H7 (cell line): ENCODE results near the gene ENTPD1. TPM values are rescaled to one million over a fixed set of nuclear protein-coding genes. Genes with fewer than 3 reads are reported as not detected.
"Not testable (repeated sequence)": the region's sequence is repeated elsewhere in the genome, so short reads cannot be mapped to it uniquely, and the experiment has no call there.

Experiments used
- DNase-seq: peaks from one replicate; pipeline ENCODE4 v3.0.0; 2012
- H3K27me3 ChIP-seq: 2 replicates; pipeline ENCODE4 v1.6.0; 2011; ENCODE audit warnings: mild to moderate bottlenecking, low read length; ENCODE audit not compliant: control insufficient read depth, insufficient read depth
- H3K36me3 ChIP-seq: replicated peaks from 2 replicates; pipeline ENCODE4 v1.5.1; 2011; ENCODE audit warnings: low read length; ENCODE audit not compliant: control insufficient read depth, insufficient read depth
- H3K4me3 ChIP-seq: 2 replicates; pipeline ENCODE4 v1.5.1; 2011; ENCODE audit warnings: low read depth, mild to moderate bottlenecking, control low read depth, low read length, moderate library complexity; ENCODE audit not compliant: insufficient read depth
- total RNA-seq: library from RNA; depleted of rRNA; stranded (reverse); fragments of >200 nt; shearing (Covaris generic); gene quantifications from 2 replicates; pipeline ENCODE4 v1.2.3, GENCODE V29; 2014; rRNA removed

Gene ENTPD1
- total RNA-seq, 1 experiment from 2014 or later, result 0.42 TPM

- no peak for DNase-seq
- Histone ChIP-seq H3K27me3 (no peaks in the 10 kb centered on the region), H3K36me3 (no peaks in the 10 kb centered on the region; the same call in 1 of the 2 replicates), H3K4me3 (no peak overlapping the region)
Observed at GRCh38 chr10:95909561-95909960, 153.6 kb downstream of the ENTPD1 start.

GRCh38 chr10:95916039-95916438 is 160.1 kb downstream of the ENTPD1 start:
- H3K27me3 ChIP-seq, H3K4me3 ChIP-seq, H3K36me3 ChIP-seq, DNase-seq: not testable (repeated sequence)

Other genes with a start within 250 kb of the ENTPD1 start
- 10.2 and 12.7 TPM in 2 replicates for gene SORBS1, start 194.8 kb upstream of the ENTPD1 start, total RNA-seq
- gene ALDH18A1, start 99.5 kb upstream of the ENTPD1 start, total RNA-seq, result 101 and 104 TPM in 2 replicates
- 31.5 and 35.8 TPM in 2 replicates for gene TCTN3, start 62.2 kb upstream of the ENTPD1 start, total RNA-seq
- gene CC2D2B, start 151.8 kb downstream of the ENTPD1 start, total RNA-seq, result 0.07 and 0.35 TPM in 2 replicates